Epithelial cell of proximal tubule (primary cell): ENCODE measurements around the gene C2CD4B. TPM values are rescaled to one million over a fixed set of nuclear protein-coding genes. Genes with fewer than 3 reads are reported as not detected.

Experiments
- DNase-seq: peaks from one replicate; pipeline ENCODE4 v3.0.0-alpha.2; 2011; ENCODE audit warnings: low read depth
- H3K4me3 ChIP-seq: 2 replicates; pipeline ENCODE4 v1.5.1; 2011; ENCODE audit warnings: low read depth, mild to moderate bottlenecking, low read length
- CTCF ChIP-seq: conservative IDR thresholded peaks from 2 replicates; pipeline ENCODE4 v1.5.1; 2012; ENCODE audit warnings: low read depth, mild to moderate bottlenecking, low read length
- total RNA-seq: library from RNA; depleted of rRNA; stranded (reverse); fragments of >200 nt; gene quantifications from 2 replicates; pipeline ENCODE4 v1.2.3, GENCODE V29; 2015

C2CD4B gene
- total RNA-seq, 1 donor from 2014 or later: 0.12 TPM

DNA sequence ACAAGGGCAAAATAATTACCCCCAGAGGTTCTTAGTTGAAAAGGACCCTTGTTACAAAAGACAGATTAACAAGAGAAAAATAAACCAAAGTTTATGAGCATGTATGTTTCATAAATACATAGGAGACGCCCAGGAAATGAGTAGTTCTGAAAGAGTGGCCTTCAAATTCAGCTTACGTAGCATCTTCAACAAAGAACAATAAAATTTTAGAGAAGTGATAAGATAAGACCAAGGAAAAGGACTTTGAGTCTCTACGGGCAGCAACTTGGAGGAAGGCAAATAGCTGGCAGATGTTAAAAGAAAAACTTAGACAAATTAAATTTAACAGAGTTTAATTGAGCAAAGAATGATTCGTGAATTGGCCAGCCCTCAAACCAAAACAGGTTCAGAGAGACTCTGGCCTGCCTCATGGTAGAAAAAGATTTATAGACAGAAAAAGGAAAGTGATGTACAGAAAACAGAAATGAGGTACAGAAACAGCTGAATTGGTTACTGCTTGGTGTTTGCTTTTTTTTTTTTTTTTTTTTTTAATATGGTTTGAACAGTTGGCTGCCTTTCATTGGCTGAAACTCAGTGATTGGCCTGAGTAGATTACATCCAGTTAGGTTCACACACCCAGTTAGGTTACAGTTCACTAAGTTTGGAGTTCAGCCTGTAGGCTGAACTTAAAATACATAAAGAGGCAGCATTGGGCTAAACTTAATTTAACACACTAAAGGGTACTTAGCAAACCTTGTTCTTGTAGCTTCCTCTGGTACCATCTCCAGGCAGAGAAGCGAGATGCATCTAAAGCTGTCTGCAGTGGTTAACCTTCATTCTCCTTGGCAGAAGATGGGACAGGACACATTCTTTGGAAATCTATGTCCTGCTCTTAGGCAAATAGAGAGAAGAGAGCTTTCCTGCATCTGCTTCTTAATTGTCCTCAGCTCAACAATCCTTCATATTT lies 23.2 kb downstream of the C2CD4B start:
- H3K4me3 ChIP-seq: no peak overlapping the region
- no peak for DNase-seq
- TF ChIP-seq CTCF: no peak

- TF ChIP-seq CTCF: no peak
- H3K4me3 ChIP-seq: no peak overlapping the region
- DNase-seq: no peak
Observed at GRCh38 chr15:62141200-62141599, 23.9 kb downstream of the C2CD4B start.

GRCh38 chr15:62138124-62138523 lies 27.0 kb downstream of the C2CD4B start:
- peak; percentile 86 for DNase-seq
- no peak for TF ChIP-seq CTCF
- no peak overlapping the region for H3K4me3 ChIP-seq

- no peak for TF ChIP-seq CTCF
- no peak for DNase-seq
- no peak overlapping the region for H3K4me3 ChIP-seq
Observed at GRCh38 chr15:62136911-62137865, 27.9 kb downstream of the C2CD4B start.

- no peak for DNase-seq
- H3K4me3 ChIP-seq: no peak overlapping the region
- no peak for TF ChIP-seq CTCF
Observed at GRCh38 chr15:62135532-62136134, 29.5 kb downstream of the C2CD4B start.

DNA sequence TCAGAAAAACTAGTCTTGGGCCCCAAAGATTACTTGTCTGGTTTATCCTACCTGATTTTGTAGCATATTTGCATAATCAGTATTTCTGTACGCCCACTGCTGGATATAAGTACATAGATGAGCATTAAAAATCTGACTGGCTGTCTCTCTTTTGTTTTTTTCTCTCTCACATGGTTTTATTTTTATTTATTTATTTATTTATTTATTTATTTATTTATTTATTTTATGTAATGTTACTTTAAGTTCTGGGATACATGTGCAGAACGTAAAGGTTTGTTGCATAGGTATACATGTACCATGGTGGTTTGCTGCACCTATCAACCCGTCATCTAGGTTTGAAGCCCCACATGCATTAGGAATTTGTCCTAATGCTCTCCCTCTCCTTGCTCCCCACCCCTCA lies 31.9 kb downstream of the C2CD4B start:
- no peak for TF ChIP-seq CTCF
- no peak for DNase-seq
- H3K4me3 ChIP-seq: no peak overlapping the region
